GM19023 (cell line): ENCODE data around the gene SVIP.

Experiments used
- ATAC-seq: cut with Tn5 transposase; IDR thresholded peaks from one replicate; pipeline ENCODE4 v1.9.1; 2021; ENCODE audit warnings: mild to moderate bottlenecking, moderate library complexity; ENCODE audit not compliant: unreplicated experiment

Gene SVIP

DNA sequence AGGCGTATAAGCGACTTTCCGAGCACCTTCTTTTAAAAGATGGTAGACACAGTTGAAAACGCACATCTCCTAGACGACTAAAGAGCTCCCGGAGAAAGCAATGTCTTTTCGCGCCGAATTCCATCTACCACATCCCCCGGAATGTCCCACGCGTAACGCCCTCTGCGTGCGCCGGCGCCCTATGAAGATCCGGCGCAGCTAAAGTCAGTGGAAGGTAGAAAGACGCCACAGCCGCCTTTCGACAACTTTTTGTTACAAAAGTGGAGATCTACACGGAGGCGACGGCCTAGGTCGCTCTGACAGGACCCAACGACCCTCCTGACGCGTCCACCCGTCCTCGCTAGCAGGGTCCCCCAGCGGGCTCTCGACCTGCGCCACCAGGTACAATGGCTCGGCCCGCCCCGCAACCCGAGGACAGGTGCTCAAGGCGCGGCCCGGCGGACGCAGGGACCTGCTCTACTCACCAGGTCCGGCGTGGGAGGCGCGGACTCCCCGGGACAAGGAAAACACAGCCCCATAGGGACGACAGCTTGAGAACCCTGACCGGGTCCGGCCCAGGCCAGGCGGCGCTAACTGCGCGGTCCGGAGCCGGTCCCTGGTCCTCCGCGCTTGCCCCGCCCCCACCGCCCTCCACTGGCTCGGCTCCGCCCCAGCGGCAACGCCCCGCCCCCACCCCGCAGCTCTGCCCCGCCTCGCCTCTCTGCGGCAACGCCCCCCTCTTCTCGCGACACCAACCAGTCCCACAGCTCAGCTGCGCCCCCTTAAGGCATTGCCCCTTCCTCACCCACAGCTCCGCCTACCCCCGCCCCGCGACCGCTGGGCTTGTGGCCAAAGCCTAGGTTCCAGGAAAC, at the start of gene SVIP:
SVIP (minus strand) TSS at position 571 of the 851 bp plus-strand sequence; CDS start at position 518, 53 bp downstream.
- peak; percentile 92 for ATAC-seq

GRCh38 chr11:22878604-22879003, 49.0 kb upstream of the SVIP start:
- ATAC-seq, result no peak

GRCh38 chr11:22878039-22878438, 48.4 kb upstream of the SVIP start:
- no peak for ATAC-seq

DNA sequence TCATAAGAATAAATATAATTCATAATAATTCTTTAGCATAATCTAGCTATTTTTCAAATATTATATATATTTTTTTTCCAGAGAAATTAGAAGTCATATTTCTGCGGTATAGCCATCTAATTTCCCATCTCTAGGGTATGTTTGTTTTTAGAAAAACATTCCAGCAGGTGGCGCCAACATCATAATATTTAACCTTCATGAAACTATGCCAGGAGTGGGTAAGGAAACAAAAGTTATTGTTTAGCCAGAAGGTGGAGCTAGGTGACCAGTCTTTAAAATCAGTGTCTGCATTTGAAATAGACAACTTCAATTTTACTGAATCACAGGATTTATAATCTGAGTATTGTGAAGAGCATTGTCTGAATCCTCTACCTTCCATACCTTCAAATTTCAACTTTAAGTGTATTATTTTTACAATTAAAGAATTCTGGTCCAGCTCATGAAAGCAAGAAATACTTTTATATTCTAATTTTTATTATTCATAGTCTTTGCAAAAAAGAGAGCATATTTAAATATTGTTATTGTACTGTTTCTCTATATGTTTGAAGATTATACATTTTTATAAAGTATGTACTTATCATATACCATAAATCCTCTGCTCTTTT, 46.4 kb upstream of the SVIP start:
- ATAC-seq, result peak; percentile 98

DNA sequence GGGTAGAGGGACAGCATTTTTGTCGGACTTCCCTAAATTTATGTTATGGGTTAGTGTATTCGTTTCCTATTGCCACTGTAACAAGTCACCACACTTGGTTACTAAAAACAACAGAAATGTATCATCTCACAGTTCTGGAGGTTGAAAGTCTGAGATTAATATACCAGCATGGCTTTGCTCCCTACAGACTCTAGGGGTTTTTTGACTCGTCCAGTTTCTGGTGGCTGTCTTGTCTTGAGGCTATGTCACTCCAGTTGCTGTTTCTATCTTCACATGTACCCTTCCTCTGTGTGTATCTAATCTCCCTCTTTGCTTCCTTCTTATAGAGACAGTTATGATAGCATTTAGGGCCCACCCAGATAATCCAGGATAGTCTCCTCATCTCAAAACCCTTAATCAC, 39.7 kb upstream of the SVIP start:
- no peak for ATAC-seq

DNA sequence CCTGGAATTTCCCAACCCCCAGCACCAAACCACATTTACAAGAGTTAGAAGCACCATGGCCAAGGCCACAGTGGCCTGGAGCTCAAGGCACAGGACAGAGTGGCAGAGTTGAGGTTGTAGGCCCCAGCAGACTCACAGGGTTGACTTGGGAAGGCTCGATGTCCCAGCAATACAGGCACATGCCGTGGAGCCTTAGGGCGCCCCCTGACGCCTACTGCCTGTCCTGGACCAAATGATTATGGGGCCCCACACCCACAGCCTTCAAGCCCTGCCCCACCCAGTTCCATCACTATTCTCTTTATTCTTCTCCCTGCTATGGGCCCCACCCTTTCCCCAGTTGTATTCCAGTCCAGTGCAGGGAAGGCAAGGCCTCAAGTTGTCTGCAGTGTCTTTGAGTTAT, 30.6 kb upstream of the SVIP start, which contains the start of gene CCDC179:
CCDC179 (minus strand) TSS at position 234 of the 400 bp plus-strand sequence; CDS start at position 181, 53 bp downstream.
- ATAC-seq, result no peak

- ATAC-seq, result no peak
Measured at GRCh38 chr11:22859756-22860155, 30.2 kb upstream of the SVIP start.

DNA sequence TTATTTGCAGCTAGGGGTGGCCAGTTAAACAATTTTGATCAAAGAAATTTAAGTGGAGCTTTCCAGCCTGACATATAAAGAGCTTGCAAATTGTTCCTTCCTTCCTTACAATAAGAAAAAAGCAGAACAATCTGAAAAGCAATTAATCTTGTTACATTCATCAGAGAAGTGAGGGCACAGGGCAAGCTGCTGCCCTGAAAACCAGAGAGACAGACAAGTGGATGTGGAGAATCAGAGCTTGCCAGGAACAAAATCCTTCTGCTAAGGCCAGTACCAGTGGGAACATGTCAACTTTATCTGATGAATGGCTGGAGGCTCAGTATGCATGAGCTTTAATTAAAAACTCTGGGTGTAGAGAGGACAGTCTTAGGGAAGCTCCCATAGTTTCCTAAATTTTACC, 21.9 kb upstream of the SVIP start:
- no peak for ATAC-seq

- no peak for ATAC-seq
Measured at GRCh38 chr11:22846726-22847125, 17.1 kb upstream of the SVIP start.

DNA sequence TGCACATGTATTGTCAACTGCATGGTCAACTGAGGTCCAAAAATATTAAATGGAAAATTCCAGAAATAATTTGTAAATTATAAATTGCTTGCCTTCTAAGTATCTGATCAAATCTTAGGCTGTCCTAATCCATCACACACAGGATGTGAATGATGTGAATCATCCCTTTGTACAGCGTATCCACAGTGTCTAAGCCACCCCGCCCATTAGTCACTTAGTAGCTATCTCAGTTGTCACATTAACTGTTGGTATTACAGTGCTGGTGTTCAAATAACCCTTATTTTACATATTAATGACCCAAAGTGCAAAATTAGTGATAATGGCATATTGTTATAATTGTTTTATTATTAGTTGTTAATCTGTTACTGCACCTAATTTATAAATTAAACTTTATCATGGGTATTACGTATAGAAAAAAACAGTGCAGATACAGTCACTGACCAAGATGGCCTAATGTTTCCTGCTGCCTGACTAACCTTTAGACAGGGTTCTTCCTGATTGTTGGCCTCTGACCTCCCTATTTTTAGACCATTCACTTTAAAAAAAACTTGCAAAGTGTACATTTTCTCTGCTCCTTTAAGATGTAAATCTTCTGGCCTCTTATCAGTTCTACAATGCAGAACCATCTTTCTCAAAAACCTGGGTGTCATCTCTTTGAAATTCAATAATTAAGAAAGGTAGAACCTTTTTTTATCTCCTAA, 2.9 kb upstream of the SVIP start:
- ATAC-seq, result no peak

GRCh38 chr11:22830082-22830414, 447 bp upstream of the SVIP start:
- ATAC-seq, result no peak

- no peak for ATAC-seq
Measured at GRCh38 chr11:22828373-22828772, 1.2 kb downstream of the SVIP start.

DNA sequence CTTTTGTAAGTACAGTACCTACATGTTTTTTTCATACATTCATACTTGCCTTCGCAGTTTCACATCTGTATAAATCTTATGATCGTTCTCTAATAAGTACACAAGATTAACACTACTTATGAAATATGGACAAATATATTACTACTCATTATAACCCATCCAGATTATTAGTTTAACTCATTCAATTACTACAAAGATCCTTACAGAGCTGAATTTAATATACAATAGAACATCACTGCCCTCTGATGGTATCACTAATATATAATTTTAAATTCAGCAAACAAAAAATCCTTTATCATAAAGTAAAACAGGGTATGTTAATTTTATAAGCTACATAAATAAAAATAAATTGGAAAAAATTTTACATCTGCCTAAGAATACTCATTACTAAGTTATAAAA, 7.4 kb downstream of the SVIP start:
- no peak for ATAC-seq

- ATAC-seq, result no peak
Measured at GRCh38 chr11:22809893-22810292, 19.7 kb downstream of the SVIP start.

GRCh38 chr11:22808571-22809197, 20.9 kb downstream of the SVIP start:
- ATAC-seq, result peak; percentile 13

DNA sequence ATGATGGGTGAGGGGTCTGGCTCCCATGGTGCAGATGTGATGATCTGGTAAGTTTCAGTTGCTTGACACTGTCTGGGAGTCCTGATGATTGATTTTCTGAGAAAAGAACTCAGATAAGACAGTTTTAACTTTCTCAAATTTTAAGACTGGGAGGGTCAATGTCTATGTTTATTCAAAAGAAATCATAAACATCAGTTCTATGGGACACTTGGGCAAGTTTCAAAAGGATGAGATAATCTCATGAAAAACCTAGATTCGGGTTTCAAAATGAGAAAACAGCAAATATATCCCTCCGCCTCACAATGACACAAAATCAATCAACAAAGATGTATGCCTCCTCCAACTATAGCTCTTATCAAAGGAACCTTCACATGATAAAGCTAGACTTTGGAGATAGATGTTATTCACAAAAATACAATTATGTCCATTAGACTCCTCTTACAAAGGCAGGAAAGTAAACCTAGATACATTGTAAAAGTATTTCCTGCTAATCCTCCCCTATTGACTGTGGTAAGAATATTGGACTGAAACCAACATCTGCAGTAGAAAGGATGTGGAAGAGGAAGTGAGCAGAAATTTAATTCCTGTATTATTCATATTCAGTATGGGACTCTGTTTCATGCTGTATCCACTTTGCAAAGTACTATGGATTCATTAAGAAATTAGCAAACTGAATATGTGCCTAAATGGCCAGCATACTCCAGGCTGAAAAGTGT, 21.6 kb downstream of the SVIP start:
- peak; percentile 89 for ATAC-seq

DNA sequence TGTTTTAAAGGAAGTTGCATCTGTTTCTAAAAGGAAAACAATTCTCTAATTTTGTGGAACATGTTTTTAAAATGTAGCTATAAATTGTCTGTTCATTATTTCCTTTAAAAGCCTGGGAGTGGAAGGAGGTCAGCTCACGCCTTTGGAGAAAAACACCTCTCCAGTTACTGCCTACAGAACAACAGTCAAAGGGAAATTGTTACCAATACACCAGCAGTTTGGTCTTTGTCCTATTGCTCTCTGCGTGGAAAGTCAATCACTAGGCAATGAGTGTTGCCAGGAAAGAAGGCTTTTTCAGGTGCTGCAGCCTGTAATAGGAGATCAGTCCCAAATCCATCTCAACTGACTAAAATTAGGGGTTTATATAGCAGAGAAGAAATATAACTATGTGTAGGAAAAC, 22.2 kb downstream of the SVIP start:
- no peak for ATAC-seq

DNA sequence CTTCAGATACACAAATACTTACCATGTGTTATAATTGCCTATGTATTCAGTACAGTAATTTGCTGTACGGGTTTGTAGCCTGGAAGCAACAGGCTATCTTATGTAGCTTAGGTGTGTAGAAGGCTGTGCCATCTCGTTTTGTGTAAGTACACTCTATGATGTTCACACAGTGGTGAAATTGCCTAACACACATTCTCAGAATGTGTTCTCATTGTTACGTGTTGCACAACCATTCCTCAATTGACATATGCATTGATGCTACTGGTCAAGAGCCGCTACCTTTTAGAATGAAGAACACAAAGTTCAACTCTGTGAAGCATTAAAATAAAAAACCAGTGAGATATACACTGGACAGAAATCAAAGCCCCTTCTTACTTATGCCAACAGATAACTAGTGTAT, 26.7 kb downstream of the SVIP start:
- ATAC-seq, result no peak

GRCh38 chr11:22800482-22800881, 29.1 kb downstream of the SVIP start:
- no peak for ATAC-seq

- ATAC-seq, result no peak
Measured at GRCh38 chr11:22798901-22799300, 30.7 kb downstream of the SVIP start.

GRCh38 chr11:22797047-22797446, 32.6 kb downstream of the SVIP start:
- no peak for ATAC-seq
